Heart right ventricle (tissue), 16 donors: ENCODE measurements around the gene TMEM114. TPM values are rescaled to one million over a fixed set of nuclear protein-coding genes. Genes with fewer than 3 reads are reported as not detected.

Experiments used
- ATAC-seq, 8 donors: fragments of 200-7000 bp; cut with Tn5 transposase; one replicate each; pipeline ENCODE4 v1.9.1; 2020; ENCODE audit warnings: mild to moderate bottlenecking in 8 of 8, moderate library complexity in 8 of 8, moderate number of reproducible peaks in 1 of 8
- DNase-seq, 2 donors: peaks; one replicate each; pipeline ENCODE4 v3.0.0-alpha.2; 2020
- H3K27ac ChIP-seq, 10 donors: fragments of 200-600 bp; sonication (generic) in 2 of 10; one replicate each; pipeline versions ENCODE4 v1.5.0 to v1.8.0; 2020 to 2022; ENCODE audit warnings: mild to moderate bottlenecking in 3 of 10
- H3K27me3 ChIP-seq, 7 donors: fragments of 200-600 bp; one replicate each; pipeline ENCODE4 v1.8.0; 2021 to 2022; ENCODE audit warnings: mild to moderate bottlenecking in 2 of 7
- H3K36me3 ChIP-seq, 9 donors: fragments of 200-600 bp; sonication (generic) in 1 of 9; one replicate each; pipeline versions ENCODE4 v1.5.0 to v1.8.0; 2020 to 2022; ENCODE audit warnings: mild to moderate bottlenecking in 2 of 9
- H3K4me1 ChIP-seq, 9 donors: fragments of 200-600 bp; sonication (generic) in 1 of 9; one replicate each; pipeline versions ENCODE4 v1.5.0 to v1.8.0; 2020 to 2022; ENCODE audit warnings: mild to moderate bottlenecking in 4 of 9
- H3K4me3 ChIP-seq, 10 donors: fragments of 200-600 bp; sonication (generic) in 2 of 10; one replicate each; pipeline versions ENCODE4 v1.5.0 to v1.8.0; 2020 to 2022; ENCODE audit warnings: mild to moderate bottlenecking in 7 of 10, moderate library complexity in 2 of 10
- H3K9me3 ChIP-seq, 11 donors: fragments of 200-600 bp in 10 of 11; sonication (generic) in 2 of 11; one replicate each; pipeline versions ENCODE4 v1.5.0 to v1.8.0; 2013 to 2022; ENCODE audit warnings: mild to moderate bottlenecking in 2 of 11, control low read depth in 1 of 11, moderate library complexity in 1 of 11
- CTCF ChIP-seq, 9 donors: fragments of 200-600 bp; sonication (generic) in 2 of 9; IDR thresholded peaks; one replicate each; pipeline versions ENCODE4 v1.5.0 to v1.8.0; 2021 to 2022; ENCODE audit warnings: antibody characterized with exemption in 9 of 9, mild to moderate bottlenecking in 5 of 9, moderate library complexity in 1 of 9
- WGBS, 2 donors: extraction: QIAGEN DNeasy Blood & Tissue Kit; methylation state at CpG; one replicate each; pipeline ENCODE4 v1.1.7; 2013; ENCODE audit warnings: inconsistent platforms in 1 of 2; 5-methylcytosine and 5-hydroxymethylcytosine counted together
- intact Hi-C, 10 donors: fragments of 100-400 bp; cut with DNase I; formaldehyde crosslinking; loops; one replicate each; pipeline versions ENCODE4 v1.11.1 to v1.14.2; 2022
- polyA plus RNA-seq, 2 donors: library from polyadenylated mRNA; stranded (reverse); fragments of 200-250 nt; gene quantifications; one replicate each; pipeline ENCODE4 v1.2.3, GENCODE V29; 2013
- total RNA-seq, 10 donors: library from RNA; stranded (reverse); fragmentation: NEBNext Ultra II Directional in 3 of 10; extraction: Animal tissue kit (Norgen Biotek cat#: 25700) in 3 of 10; gene quantifications; one replicate each; pipeline versions ENCODE4 v1.2.1 to v1.2.4, GENCODE V29; 2021 to 2023
- donor health status: Arrhythmogenic right ventricular cardiomyopathy.
- donor health status: ischemic (EF 13 %, LVEDD 7.1; RV severe dilation, severe dysfunction).
- donor health status: healthy with polysubstance abuse.
- donor health status: DM: no; HTN: yes; CAD: no.
- donor health status: DM: no; HTN: no; CAD: no.
- donor health status: ischemic (EF 25% LVEDD 6.9; RV normal size, moderate dysfunction).
- donor health status: ischemic (EF 25% LVEDD 5.7; RV mildly dilated, moderate dysfunction).
- donor health status: healthy.
- donor health status: DM: yes; HTN: yes; CAD: no.
- donor health status: Ischemic cardiomyopathy.
- donor health status: ischemic (EF 35%, LVEDD 5.7; RV mildly dilated, moderate dysfunction).
- donor health status: nonischemic (EF 11% LVEDD 7.7; RV severe dilation, severe dysfunction).
- donor health status: DM: yes; HTN: yes; CAD: no.
- donor health status: PGD.
- donor health status: ischemic (EF 29% LVEDD 5.4; RV normal size, mild dysfunction).
- donor health status: nonischemic (EF 23%, LVEDD 6.1; RV moderate dilation, normal function).

The TMEM114 gene
- total and polyA plus RNA-seq, 12 donors, result 0.34 to 0.37 TPM; not detected in 10

DNA sequence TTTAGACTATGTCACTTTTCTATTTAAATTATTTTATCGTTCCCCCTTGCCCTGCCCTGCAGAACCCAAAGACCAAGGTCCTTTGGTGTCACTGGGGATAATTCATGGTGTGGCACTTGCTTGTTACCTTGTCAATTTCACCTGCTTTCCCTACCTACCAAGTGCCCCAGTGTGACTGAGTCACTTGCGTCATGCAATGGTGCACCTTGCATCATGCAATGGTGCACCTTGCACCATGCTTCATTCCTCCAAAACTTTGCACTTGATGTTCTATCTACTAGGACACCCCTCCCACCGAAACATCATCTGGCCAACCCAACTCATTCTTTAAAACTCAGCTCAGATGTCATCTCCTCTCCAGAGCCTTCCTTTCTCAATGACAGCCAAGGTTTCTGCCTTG, 47.1 kb downstream of the TMEM114 start:
- H3K27ac ChIP-seq, result no peak overlapping the region
- WGBS, 2 donors, result 50 to 79% methylated on average over 3 of the region's 3 CpGs
- DNase-seq, result no peak
- peaks cover 0 to 62% (median 20%) of the 10 kb centered on the region in 7 donors for H3K27me3 ChIP-seq
- H3K9me3 ChIP-seq, result no peaks in the 10 kb centered on the region
- intact Hi-C loops, result no loop called here
- TF ChIP-seq CTCF (IDR thresholded peaks at IDR 0.05), result no peak
- H3K36me3 ChIP-seq, result no peaks in the 10 kb centered on the region
- H3K4me3 ChIP-seq, result no peak overlapping the region
- H3K4me1 ChIP-seq, result no peaks in the 10 kb centered on the region
- no peak for ATAC-seq

GRCh38 chr16:8542393-8542792, 47.9 kb downstream of the TMEM114 start:
- WGBS, 2 donors, result 15 to 50% methylated on average over 2 of the region's 2 CpGs
- Histone ChIP-seq H3K27ac (no peak overlapping the region), H3K9me3 (no peaks in the 10 kb centered on the region), H3K4me1 (no peaks in the 10 kb centered on the region), H3K4me3 (no peak overlapping the region), H3K36me3 (no peaks in the 10 kb centered on the region), H3K27me3 (peaks cover 0 to 53% (median 18%) of the 10 kb centered on the region in 7 donors)
- intact Hi-C loops, result no loop called here
- no peak for TF ChIP-seq CTCF (IDR thresholded peaks at IDR 0.05)
- DNase-seq, result no peak
- no peak for ATAC-seq

- Histone ChIP-seq H3K27me3 (peaks cover 0 to 55% (median 13%) of the 10 kb centered on the region in 7 donors), H3K9me3 (no peaks in the 10 kb centered on the region), H3K4me1 (no peaks in the 10 kb centered on the region), H3K36me3 (no peaks in the 10 kb centered on the region), H3K4me3 (no peak overlapping the region), H3K27ac (no peak overlapping the region)
- no peak for ATAC-seq
- TF ChIP-seq CTCF (IDR thresholded peaks at IDR 0.05), result no peak
- no peak for DNase-seq
- intact Hi-C loops, result no loop called here
- WGBS, 2 donors, result 43 to 50% methylated on average over 4 of the region's 4 CpGs
These were observed 48.4 kb downstream of the TMEM114 start for GRCh38 chr16:8541868-8542267.

DNA sequence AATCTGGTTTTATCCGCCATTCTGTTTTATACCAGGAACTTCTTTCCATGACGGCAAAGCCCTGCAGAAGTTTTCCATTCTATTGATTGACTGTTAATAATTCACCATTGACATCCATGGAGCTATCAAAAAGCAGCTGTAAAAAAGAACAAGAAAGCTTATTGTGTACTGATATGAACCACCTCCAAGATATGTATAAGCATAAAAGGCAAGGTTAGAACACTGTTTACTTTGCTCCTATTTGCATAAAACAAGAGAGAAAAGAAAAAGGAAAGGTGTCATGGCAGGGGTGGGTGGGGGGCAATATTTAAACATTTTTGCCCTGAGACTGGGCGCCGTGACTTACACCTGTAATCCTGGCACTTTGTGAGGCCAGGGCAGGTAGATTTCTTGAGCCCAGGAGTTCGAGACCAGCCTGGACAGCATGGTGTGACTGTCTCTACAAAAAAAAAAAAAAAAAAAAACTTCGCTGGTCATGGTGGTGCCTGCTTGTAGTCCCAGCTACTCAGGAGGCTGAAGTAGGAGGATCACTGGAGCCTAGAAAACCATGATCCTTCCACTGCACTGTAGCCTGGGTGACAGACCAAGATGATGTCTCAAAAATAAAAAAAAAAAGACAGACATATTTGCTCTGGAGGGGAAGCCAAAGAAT, 52.5 kb downstream of the TMEM114 start:
- H3K4me1 ChIP-seq, result no peaks in the 10 kb centered on the region
- ATAC-seq, result no peak
- H3K36me3 ChIP-seq, result no peaks in the 10 kb centered on the region
- 69 to 82% methylated on average over 6 of the region's 6 CpGs for WGBS, 2 donors
- H3K9me3 ChIP-seq, result no peaks in the 10 kb centered on the region
- intact Hi-C loops, result no loop called here
- no peak for TF ChIP-seq CTCF (IDR thresholded peaks at IDR 0.05)
- peaks cover 0 to 26% (median 0%) of the 10 kb centered on the region in 7 donors for H3K27me3 ChIP-seq
- H3K4me3 ChIP-seq, result no peak overlapping the region
- H3K27ac ChIP-seq, result no peak overlapping the region
- DNase-seq, result no peak
